ENCODE data around the gene MYH6. TPM values are rescaled to one million over a fixed set of nuclear protein-coding genes. Genes with fewer than 3 reads are reported as not detected.
A peak's percentile ranks its signal among the peaks of the same experiment; 100 is the strongest.

Gene MYH6
- total and polyA plus RNA-seq, 2 of the 13 experiments (the other 11 are each of a cell fraction or from before 2014, with no cell fraction given) = 0.01 TPM; not detected in 1

DNA sequence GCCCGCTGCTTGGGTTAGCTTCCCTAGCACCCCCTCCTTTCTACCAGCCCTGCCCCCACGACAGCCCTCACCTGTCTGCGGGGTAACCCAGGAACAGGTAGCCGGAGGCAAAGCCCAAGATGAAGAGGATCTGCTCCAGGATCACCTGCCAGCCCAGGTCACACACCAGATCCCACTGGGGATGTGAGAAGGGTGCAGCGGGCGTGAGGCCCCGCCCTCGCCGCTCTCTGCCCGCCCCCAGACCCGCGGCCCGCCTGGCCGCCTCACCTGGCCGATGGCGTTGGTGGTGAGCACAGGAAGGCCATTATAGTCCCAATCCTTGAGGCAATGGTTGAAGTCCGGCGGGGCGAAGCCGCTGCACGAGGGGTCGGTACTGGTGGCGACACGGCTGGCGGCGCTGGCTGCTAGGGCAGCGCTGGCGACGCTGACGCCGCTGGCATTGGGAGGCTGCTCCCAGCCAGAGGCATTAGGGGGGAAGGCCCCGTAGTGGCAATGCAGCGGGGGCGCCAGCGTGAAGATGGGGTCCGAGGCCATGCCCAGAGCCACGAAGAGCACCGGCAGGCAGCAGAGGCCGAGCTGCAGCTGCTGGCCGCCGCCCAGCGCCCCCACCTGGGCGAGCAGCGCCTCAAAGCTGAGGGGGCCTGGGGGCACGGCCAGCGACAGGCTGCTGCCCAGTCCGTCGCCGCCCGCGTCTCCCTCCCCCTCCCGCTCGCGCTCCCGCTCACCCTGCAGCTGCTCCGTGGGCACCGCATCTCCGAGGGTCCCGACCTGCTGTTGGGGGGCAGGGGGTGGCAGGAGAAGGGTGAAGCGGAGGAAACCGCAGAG, 56.2 kb downstream of the MYH6 start (continued):
- TF ChIP-seq TBP (CRISPR knock-in tag; IDR thresholded peaks at IDR 0.05) (no peak), MXD4 (CRISPR knock-in tag; IDR thresholded peaks at IDR 0.05) (no peak), AHR (CRISPR knock-in tag; IDR thresholded peaks at IDR 0.05) (no peak), NR1H2 (CRISPR knock-in tag; IDR thresholded peaks at IDR 0.05; ENCODE audit: borderline replicate concordance, low read depth) (no peak), ZNF724P (CRISPR knock-in tag; IDR thresholded peaks at IDR 0.05; ENCODE audit: borderline replicate concordance) (no peak), TOE1 (CRISPR knock-in tag; IDR thresholded peaks at IDR 0.05) (no peak), ZNF639 (CRISPR knock-in tag; conservative IDR thresholded peaks at IDR 0.05) (no peak), TEAD2 (CRISPR knock-in tag; IDR thresholded peaks at IDR 0.05) (no peak), PHB2 (IDR thresholded peaks at IDR 0.05; ENCODE audit: partially characterized antibody) (no peak), ZNF564 (CRISPR knock-in tag; IDR thresholded peaks at IDR 0.05) (no peak), ZSCAN12 (CRISPR knock-in tag; IDR thresholded peaks at IDR 0.05) (no peak), CERS6 (CRISPR knock-in tag; IDR thresholded peaks at IDR 0.05) (0 out of 2 replicates have a peak, but pooled peaks have one; percentile 16), HHEX (CRISPR knock-in tag; IDR thresholded peaks at IDR 0.05) (no peak), PTBP1 (IDR thresholded peaks at IDR 0.05; ENCODE audit: low read depth, low read length, poor library complexity, severe bottlenecking) (no peak), ATAD3A (CRISPR knock-in tag; IDR thresholded peaks at IDR 0.05) (no peak), ZNF331 (CRISPR knock-in tag; IDR thresholded peaks at IDR 0.05) (no peak), ZNF430 (CRISPR knock-in tag; IDR thresholded peaks at IDR 0.05) (0 out of 2 replicates have a peak, but pooled peaks have one; percentile 21), ZNF10 (CRISPR knock-in tag; IDR thresholded peaks at IDR 0.05; ENCODE audit: borderline replicate concordance, low read depth) (no peak), JUNB (CRISPR knock-in tag; IDR thresholded peaks at IDR 0.05; ENCODE audit: borderline replicate concordance) (no peak), RBFOX2 (IDR thresholded peaks at IDR 0.05; ENCODE audit: low read depth, low read length) (no peak)
- TF ChIP-seq, protein P1, sequence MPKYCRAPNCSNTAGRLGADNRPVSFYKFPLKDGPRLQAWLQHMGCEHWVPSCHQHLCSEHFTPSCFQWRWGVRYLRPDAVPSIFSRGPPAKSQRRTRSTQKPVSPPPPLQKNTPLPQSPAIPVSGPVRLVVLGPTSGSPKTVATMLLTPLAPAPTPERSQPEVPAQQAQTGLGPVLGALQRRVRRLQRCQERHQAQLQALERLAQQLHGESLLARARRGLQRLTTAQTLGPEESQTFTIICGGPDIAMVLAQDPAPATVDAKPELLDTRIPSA (CRISPR knock-in tag; IDR thresholded peaks at IDR 0.05; ENCODE audit: borderline replicate concordance) = no peak
- TF ChIP-seq, protein P2, sequence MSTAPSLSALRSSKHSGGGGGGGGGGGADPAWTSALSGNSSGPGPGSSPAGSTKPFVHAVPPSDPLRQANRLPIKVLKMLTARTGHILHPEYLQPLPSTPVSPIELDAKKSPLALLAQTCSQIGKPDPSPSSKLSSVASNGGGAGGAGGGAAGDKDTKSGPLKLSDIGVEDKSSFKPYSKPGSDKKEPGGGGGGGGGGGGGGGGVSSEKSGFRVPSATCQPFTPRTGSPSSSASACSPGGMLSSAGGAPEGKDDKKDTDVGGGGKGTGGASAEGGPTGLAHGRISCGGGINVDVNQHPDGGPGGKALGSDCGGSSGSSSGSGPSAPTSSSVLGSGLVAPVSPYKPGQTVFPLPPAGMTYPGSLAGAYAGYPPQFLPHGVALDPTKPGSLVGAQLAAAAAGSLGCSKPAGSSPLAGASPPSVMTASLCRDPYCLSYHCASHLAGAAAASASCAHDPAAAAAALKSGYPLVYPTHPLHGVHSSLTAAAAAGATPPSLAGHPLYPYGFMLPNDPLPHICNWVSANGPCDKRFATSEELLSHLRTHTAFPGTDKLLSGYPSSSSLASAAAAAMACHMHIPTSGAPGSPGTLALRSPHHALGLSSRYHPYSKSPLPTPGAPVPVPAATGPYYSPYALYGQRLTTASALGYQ (CRISPR knock-in tag; IDR thresholded peaks at IDR 0.05) = no peak
- TF ChIP-seq, protein P3, sequence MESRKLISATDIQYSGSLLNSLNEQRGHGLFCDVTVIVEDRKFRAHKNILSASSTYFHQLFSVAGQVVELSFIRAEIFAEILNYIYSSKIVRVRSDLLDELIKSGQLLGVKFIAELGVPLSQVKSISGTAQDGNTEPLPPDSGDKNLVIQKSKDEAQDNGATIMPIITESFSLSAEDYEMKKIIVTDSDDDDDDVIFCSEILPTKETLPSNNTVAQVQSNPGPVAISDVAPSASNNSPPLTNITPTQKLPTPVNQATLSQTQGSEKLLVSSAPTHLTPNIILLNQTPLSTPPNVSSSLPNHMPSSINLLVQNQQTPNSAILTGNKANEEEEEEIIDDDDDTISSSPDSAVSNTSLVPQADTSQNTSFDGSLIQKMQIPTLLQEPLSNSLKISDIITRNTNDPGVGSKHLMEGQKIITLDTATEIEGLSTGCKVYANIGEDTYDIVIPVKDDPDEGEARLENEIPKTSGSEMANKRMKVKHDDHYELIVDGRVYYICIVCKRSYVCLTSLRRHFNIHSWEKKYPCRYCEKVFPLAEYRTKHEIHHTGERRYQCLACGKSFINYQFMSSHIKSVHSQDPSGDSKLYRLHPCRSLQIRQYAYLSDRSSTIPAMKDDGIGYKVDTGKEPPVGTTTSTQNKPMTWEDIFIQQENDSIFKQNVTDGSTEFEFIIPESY (CRISPR knock-in tag; IDR thresholded peaks at IDR 0.05) = no peak
- TF ChIP-seq, protein P4, sequence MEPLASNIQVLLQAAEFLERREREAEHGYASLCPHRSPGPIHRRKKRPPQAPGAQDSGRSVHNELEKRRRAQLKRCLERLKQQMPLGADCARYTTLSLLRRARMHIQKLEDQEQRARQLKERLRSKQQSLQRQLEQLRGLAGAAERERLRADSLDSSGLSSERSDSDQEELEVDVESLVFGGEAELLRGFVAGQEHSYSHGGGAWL (CRISPR knock-in tag; IDR thresholded peaks at IDR 0.05) = no peak
